GM12892 (cell line): ENCODE measurements around the gene IFITM1.

ENCODE experiments used
- POLR2A ChIP-seq: IDR thresholded peaks from 2 replicates; pipeline ENCODE4 v1.6.1; 2011; ENCODE audit warnings: low read depth, low read length, control low read depth
- POLR2AphosphoS5 ChIP-seq: IDR thresholded peaks from 2 replicates; pipeline ENCODE4 v1.6.1; 2011; ENCODE audit warnings: low read depth, low read length, control low read depth

DNA sequence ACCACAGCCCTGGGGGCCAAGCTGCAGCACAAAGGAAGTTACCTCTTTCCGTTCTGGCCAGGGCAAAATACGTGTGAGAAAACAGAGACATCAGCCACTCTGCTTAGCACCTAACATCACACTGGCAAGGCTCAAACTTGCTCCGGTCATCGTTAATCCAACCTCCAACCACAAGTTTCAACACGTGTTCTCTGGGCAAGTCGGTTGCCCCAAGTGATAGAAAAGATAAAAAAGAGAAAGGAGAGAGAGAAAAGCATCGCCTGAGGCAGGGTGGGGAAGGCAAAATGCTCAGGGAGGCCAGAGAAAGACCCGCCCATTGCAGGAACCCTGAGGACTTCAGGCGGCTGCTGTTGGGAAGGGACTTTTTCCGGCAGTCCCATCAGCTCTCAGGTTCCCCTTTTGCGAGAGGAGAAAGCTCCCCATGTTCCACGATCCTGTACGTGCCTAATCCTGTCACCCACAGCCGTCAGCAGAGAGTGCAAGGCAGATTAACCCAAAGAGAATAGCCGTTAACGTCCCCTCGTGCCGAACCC lies 36.9 kb downstream of the IFITM1 start:
- no peak for TF ChIP-seq POLR2AphosphoS5
- TF ChIP-seq POLR2A = 0 out of 2 replicates have a peak, but pooled peaks have one; percentile 31
